Measurements from ENCODE around the gene MRPL37.
"Not testable (repeated sequence)": the region's sequence is repeated elsewhere in the genome, so short reads cannot be mapped to it uniquely, and the experiment has no call there.

The MRPL37 gene

GRCh38 chr1:54199765-54200518, at the start of gene MRPL37, which contains the start of gene CYB5RL:
TSS of gene MRPL37 (plus strand) at chr1:54200167. CDS start at chr1:54200244, 77 bp downstream.
TSS of gene CYB5RL (minus strand) at chr1:54200030. CDS start at chr1:54195616, 4,414 bp downstream.
- DNase-seq = peak; percentile 56 to 97 (median 88)

GRCh38 chr1:54151013-54151412, 49.0 kb upstream of the MRPL37 start:
- DNase-seq = no peak

- no peak for DNase-seq
Measured at GRCh38 chr1:54152696-54153095, 47.3 kb upstream of the MRPL37 start, which contains the start of gene CDCP2. TSS of gene CDCP2 (minus strand) at chr1:54153000. CDS start at chr1:54152922, 78 bp downstream.

GRCh38 chr1:54153535-54154439, 46.2 kb upstream of the MRPL37 start:
- peak in 3 of 58 donors; percentile 9 to 14 (median 11) for DNase-seq

- DNase-seq = no peak
Measured at GRCh38 chr1:54156201-54156600, 43.8 kb upstream of the MRPL37 start.

- DNase-seq = no peak
Measured at GRCh38 chr1:54156986-54157385, 43.0 kb upstream of the MRPL37 start.

GRCh38 chr1:54157401-54157800, 42.6 kb upstream of the MRPL37 start:
- DNase-seq = no peak

GRCh38 chr1:54158071-54158470, 41.9 kb upstream of the MRPL37 start:
- no peak for DNase-seq

GRCh38 chr1:54159733-54160316, 40.1 kb upstream of the MRPL37 start:
- no peak for DNase-seq

- no peak for DNase-seq
Measured at GRCh38 chr1:54160351-54160750, 39.6 kb upstream of the MRPL37 start.

- no peak for DNase-seq
Measured at GRCh38 chr1:54161495-54162168, 38.3 kb upstream of the MRPL37 start.

GRCh38 chr1:54163051-54163450, 36.9 kb upstream of the MRPL37 start:
- no peak for DNase-seq

GRCh38 chr1:54163573-54163972, 36.4 kb upstream of the MRPL37 start:
- DNase-seq = no peak

GRCh38 chr1:54165146-54165545, 34.8 kb upstream of the MRPL37 start:
- no peak for DNase-seq

- not testable (repeated sequence) for DNase-seq
Measured at GRCh38 chr1:54166357-54166756, 33.6 kb upstream of the MRPL37 start.

GRCh38 chr1:54167422-54168139, 32.4 kb upstream of the MRPL37 start:
- peak in 1 of 58 donors; percentile 7 for DNase-seq

GRCh38 chr1:54168206-54168965, 31.6 kb upstream of the MRPL37 start:
- no peak for DNase-seq

GRCh38 chr1:54169068-54169467, 30.9 kb upstream of the MRPL37 start:
- DNase-seq = no peak

- peak in 2 of 58 donors; percentile 4 to 34 for DNase-seq
Measured at GRCh38 chr1:54171016-54171415, 29.0 kb upstream of the MRPL37 start.

- peak in 1 of 58 donors; percentile 8 for DNase-seq
Measured at GRCh38 chr1:54171606-54172005, 28.4 kb upstream of the MRPL37 start.

Measured in anterior cingulate cortex (tissue), 58 donors.